Stimulated activated naive CD4-positive, alpha-beta T cell treated with Interleukin-2 at 50 U/mL for 16 hours (primary cell): Measurements from ENCODE around the gene MYOZ1.
"Not testable (repeated sequence)": the region's sequence is repeated elsewhere in the genome, so short reads cannot be mapped to it uniquely, and the experiment has no call there.

Experiments
- DNase-seq: peaks from one replicate; lab custom pipeline; 2025; lab: John Stamatoyannopoulos, UW

MYOZ1 gene, protein sequence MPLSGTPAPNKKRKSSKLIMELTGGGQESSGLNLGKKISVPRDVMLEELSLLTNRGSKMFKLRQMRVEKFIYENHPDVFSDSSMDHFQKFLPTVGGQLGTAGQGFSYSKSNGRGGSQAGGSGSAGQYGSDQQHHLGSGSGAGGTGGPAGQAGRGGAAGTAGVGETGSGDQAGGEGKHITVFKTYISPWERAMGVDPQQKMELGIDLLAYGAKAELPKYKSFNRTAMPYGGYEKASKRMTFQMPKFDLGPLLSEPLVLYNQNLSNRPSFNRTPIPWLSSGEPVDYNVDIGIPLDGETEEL

DNA sequence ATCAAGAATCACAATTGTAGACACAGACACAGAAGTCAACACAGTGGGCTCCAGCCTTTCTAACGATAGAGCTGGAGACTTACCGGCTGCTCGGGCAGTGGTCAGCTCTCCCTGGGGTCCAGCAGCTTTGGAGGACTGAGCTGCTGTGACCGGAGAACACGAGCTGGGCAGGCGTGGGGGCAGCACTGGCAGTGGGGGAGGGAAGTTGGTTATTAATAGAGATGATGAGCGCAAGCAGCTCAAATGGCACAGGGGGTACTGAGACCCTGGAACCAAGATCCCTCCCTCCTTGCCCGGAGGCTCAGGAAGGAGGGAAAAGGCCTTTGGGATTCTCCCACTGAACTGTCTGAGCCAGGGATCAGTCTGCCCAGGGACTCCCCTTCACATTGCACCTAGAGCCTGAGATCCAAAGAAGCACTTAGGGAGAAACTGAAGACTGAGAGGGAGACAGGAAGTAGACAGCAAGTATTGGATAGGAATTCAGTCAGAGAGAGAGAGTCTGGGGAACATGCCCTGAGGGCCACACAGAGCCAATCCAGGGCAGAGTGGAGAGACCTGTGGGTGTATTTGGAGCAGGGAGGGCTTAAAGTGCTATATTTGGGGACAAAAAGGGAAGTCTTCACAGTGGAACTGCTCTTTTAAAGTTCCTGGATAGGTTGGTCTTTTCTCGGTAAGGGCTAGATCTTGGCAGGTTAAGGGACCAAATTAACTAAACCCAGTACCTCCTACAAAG is at the start of gene MYOZ1:
Gene MYOZ1 (minus strand): TSS at position 147 of the 733 bp plus-strand sequence. CDS start 1,457 bp downstream, outside the sequence.
- DNase-seq, result no peak

DNA sequence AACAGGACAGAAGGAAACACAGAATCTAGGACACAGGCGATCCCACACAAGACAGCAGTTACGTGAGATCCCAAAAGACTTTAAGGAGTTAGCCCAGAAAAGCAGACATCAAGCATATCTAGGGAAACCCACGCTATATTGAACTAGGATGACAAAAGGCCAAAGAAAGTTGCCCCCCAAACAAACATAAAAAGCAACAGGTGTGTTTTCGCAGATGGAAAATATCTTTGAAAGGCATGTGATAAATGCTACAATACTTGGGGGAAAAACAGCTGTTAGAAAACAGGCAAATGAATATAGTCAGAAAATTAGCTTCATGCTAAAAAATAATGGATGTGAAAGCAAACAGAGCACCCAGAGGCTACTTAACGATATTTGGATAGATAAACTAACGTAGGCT is 49.5 kb upstream of the MYOZ1 start:
- DNase-seq, result not testable (repeated sequence)

DNA sequence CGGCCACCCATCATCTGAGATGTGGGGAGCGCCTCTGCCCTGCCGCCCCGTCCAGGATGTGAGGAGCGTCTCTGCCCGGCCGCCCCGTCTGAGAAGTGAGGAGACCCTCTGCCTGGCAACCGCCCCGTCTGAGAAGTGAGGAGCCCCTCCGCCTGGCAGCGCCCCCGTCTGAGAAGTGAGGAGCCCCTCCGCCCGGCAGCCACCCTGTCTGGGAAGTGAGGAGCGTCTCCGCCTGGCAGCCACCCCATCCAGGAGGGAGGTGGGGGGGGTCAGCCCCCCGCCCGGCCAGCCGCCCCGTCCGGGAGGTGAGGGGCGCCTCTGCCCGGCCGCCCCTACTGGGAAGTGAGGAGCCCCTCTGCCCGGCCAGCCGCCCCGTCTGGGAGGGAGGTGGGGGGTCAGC is 48.3 kb upstream of the MYOZ1 start:
- not testable (repeated sequence) for DNase-seq

DNA sequence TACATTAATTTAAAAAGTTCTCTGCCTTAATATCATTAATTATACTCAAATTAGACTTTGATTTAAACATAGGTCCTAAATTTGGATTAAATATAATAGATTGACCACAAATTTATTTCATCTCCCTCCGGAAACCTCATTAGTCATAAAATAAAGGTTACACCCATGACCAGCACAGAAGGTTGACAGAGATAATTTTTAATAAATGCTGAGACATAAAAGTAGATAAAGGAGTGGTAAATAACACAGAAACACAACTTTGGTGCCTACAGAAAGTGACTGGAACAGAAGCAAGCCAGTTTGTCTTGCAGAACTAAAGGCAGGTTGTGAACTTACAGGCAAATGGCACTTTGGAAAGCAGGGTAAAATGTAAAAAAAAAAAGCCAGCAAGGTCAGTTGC is 46.4 kb upstream of the MYOZ1 start:
- not testable (repeated sequence) for DNase-seq

DNA sequence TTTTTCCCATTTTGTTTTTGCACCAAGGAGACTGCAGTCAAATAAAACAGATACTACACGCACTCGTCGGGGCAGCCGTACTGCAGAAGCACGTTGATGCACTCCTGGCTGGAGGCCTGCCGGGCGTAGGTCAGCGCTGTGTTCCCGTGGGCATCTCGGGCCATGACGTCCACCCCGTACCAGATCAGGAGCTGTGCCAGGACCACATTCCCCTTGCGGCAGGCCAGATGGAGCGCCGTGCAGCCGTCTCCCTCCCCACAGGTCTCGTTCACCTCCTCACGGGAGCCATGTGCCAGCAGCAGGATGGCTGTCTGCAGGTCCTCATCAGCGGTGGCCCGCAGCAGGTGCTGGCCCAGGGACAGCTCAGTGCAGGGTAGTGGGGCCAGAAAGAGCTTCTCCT is 33.3 kb upstream of the MYOZ1 start:
- DNase-seq, result not testable (repeated sequence)

DNA sequence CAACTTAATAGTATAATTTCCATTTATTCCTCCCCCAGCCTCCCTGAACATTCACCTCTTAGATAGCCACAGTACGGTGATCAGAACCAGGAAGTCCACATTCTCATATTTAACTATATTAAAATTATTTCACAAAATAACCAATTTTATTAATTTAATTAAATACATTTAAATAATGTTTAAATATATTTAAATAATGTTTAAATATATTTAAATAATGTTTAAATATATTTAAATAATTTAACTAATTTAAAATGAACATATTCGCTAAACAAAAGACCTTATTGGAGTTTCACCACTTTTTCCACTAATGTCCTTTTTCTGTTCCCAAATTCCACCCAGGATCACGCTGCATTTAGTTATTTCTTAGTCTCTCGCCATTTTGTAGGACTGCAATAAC is 27.1 kb upstream of the MYOZ1 start:
- DNase-seq, result not testable (repeated sequence)

DNA sequence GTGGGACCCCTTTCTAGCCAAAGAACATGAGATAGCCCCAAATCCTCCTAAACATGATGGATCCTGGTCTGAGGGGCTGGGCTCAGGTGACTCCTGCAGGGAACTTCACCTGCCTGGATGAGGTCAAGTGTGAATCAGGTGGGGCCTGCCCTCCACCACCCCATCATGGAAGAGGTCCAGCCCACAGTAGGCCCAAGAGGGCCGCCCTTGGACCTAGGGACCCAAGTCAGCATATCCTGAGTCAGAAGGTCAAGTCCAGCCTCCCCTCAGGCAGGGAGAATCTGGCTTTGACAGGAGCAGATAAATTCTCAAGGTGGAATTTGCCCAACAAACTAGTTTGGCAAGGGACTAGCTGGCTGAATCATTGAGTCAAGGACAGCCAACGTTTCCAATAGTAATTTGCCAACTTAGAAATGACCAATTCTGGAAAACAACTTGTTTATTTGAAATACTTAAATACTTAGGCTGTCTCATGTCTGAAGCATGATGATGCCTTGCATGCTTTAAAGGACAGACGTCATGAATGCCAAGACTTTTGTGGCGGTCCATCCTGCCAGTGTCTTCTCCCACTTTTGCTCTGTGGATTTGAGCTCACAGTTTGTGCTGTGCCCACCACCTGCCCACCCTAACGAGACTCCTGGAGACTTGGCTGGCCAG is 25.0 kb upstream of the MYOZ1 start:
- DNase-seq, result not testable (repeated sequence)

DNA sequence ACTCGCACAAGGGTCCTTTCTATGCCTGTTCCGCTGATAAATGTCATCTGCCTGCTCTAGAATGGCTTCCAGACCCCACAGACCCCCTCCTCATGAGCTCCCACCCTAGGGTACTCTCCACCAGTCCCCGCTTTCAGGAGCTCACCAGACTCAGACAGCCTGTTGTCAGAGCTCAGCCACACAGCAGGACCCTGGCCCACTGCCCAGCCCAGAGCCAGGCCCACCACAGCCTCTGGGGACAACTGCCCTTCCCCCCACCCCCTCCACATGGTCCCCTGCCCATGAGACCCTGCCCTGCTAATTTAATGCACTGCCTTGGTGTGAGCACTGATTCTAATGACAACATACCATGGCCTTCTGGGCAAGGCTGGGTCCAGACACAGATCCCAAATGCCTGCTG is 24.3 kb upstream of the MYOZ1 start:
- DNase-seq, result not testable (repeated sequence)

DNA sequence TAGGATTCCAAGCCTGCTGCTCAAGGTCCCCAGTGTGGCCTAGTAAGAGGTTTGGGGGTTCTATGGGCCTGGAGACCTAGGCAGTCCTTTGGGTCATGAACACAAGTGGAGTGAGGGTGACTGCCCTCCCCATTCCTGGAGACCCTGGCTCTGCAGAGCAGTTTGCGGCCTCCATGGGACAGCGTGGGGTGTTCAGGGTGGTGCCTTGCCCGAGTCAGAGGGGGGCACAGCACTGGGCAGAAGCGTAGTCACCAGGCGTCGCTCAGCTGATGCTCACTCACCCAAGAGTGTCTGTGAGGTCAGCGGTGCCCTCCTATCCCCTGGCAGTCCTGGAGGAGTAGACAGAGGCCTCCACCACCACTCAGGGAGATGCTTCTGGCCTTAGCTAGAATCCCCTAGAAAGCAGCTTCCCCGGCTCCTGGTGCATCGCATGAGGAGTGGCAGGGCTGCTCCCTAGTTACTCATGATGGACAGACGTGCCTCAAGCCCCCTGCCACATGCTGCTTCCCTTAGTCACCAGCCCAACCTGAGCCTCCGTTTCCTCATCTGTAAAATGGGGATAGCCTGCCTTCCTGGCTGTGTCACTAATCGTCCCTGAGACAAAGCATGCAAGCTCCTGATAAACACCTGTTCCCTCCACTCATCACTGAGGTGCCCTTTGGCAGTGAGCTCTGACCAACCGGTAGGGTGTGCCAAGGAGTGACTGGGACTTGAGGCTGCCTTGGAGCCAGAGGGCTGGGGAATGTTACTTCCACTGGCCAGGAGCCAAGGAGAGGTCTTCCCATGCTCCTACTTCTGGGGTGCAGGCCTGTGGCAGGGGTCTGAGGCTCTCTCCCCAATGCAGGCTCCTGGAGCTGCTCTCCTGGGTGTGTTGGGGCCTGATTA is 23.1 kb upstream of the MYOZ1 start:
- DNase-seq, result not testable (repeated sequence)

DNA sequence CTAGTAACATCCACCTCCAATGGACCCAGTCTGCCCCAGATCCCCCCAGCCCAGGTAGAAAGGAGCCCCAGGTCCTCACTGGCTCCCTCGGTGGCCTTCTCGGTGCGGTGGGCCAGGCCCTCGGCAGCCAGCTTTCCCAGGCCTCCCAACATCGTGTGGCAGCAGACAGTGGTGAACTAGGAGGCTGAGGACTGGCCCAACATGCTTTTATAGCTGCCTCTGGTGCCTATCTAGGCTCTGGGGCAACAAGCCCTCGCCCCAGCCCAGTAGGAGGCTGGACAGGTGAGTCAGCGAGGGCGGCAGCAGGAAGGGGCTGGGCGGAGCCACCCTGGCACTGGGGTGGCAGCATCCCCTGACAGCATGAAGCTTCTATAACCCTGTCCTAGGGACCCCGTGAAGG is 22.3 kb upstream of the MYOZ1 start:
- DNase-seq, result not testable (repeated sequence)

DNA sequence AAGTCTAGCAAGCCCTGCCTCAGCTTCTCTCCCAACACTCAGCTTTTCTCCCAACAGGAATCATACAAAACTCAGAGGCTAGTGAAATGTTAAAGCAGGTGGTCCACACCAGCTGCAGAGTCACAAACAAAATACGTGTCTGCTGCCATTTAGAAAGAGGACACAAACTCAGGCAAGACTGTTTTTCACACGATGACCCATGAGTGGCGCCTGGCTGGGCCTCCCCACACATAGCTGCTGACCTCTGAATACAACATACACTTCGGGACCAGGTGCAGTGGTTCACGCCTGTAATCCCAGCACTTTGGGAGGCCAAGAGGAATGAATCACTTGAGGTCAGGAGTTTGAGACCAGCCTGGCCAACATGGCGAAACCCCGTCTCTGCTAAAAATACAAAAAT is 21.4 kb upstream of the MYOZ1 start:
- DNase-seq, result not testable (repeated sequence)

DNA sequence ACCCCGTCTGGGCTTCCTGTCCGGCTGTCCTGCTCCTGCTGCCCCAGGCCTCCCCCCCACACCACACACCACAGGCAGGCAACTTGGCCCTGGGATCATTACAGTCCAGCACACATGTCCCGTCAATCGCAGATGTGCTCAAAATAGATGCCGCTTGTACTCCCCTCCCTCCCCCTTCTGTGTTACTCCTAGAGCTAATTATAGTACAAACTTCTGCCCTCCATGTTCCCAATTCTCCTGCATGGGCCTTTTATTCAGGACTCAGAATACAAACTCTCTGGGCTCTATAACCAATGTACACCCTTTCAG is 14.7 kb upstream of the MYOZ1 start, which contains the start of gene SYNPO2L:
Gene SYNPO2L (minus strand): TSS at position 40 of the 309 bp plus-strand sequence. CDS start 107 bp downstream, outside the sequence.
- no peak for DNase-seq

DNA sequence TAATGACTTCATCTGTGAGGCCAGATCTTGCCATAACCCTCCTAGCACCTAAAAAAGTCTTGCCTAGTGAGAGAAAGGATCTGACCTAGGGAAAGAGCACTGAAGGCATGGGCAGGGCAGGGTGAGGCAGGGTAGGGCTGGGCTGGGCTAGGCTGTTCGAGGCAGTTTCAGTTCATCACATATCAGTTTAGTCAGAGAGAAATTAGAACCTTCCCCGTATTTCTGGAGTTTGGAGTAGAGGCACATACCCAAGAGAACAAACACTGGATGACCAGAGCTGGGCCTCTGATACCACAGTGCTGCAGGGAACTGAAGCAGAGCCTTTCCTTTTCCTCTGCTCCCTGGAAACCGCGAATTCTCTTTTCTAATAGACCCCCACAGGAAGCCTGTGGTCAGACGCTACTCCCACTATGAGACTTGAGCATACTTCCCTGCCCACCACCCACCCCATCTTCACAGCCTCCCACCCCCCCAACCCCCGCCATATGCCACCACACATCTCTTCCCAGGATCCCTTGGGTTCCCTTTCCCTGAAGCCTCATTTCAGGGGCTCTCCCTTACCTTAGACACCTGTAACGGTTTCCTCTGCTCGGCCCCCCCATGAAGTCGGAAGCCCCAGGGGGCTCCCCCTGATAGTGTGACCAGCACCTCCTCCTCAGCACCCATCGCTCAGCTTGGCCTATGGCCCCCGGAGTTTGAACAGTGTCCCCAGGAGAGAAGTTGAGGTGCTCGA is 14.1 kb upstream of the MYOZ1 start:
- no peak for DNase-seq

DNA sequence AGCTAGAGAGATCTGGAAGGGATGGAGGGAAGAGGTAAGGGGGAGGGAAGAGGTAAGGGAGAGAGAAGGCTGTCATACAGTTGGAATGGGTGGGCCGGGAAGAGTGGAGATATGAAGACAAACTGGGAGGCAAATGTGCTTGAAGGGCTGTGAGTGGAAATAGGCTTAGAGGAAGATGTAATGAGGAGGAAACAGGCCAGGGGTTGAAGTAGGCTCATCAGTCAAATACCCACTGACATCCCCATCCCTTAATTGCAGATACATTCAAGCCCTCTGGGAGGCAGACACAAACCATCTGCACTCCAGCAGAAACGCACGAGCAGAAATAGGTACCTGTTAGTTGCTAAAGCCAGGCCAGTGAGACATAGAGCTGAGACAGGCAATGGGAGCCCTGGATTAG is 12.4 kb upstream of the MYOZ1 start:
- DNase-seq, result no peak

DNA sequence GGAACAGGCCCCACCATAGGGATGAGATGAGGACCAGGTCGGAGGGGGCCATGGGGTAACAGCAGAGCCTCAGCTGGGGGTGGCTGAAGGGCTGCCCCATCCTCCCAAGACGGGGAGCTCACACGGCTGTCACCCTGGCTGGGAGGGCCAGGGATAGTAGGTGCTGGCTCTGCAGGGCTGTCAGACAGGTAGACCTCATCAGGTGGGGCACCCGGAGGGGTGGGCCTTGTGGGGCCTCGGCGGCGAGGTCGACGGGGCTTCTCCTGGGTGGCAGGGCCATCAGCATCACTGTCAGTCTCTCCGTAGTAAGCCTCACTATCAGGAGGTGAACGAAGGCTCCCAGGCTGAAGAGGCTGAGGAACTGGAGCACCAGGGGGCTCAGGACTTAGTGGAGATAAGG is 11.9 kb upstream of the MYOZ1 start:
- DNase-seq, result no peak

DNA sequence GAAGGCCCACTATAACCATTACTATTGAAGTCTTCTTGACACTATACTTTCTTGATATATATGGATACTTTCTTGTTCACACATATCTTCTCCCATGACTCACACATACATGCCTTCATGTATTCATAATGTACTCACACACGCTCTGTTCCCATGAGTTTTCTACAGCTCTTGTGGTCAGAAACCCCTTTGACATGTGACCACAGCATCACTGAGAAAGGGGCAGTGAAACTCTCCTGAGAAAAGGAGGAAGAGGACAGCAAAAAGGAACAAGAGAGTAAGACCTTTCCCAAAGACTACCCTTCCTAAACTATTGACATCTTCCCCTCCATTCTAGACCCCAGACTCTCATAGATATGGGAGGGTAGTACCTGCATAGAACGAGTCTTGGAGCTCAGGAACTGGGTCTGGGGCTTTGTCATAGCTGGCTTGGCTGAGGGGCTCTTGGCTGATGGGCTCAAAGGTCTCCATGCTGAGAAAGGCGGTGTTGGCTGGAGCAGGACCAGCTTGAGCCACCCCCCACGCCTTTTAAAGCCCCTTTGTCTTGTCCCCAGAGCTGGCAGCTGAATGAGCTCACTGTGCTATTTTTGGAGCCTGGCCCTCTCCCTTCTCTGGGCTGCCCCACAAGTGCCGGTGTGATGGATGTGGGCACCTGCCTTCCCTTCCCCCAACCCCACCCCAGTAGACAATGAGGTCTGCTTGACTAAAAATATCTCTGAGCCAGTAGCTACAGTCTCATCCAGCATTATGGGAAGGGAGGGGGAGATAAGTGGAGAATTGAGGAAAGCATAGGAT is 9.5 kb upstream of the MYOZ1 start:
- no peak for DNase-seq

DNA sequence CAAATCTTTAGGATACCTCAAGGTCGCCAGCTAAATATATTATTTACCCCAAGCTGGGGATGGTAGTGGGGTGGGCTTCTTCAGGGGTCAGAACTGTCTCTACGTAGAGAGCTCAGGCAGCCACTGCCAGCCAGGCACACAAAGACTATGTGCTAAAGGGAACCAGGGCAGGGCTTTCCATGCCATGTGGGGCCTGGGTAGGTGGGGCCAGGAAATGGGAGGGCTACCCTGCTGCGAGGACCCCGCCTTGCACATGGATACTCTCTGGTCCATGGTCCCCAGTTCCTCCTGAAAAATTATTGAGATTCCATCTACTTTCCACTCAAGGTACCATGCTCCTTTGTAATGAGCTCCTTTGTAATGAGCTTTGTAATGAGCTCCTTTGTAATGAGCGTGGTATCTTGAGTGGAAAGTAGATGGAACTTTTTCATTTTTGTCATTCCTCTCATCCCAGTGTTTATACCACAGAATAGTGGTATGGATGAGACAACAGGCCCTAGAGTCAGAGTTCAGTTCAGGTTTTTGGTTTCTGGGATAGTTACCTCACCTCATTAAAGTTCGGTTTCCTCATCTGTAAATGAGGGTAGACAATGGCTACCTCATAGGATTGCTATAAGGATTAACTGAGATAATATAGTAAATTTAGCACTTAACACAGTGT is 8.7 kb upstream of the MYOZ1 start:
- DNase-seq, result no peak

DNA sequence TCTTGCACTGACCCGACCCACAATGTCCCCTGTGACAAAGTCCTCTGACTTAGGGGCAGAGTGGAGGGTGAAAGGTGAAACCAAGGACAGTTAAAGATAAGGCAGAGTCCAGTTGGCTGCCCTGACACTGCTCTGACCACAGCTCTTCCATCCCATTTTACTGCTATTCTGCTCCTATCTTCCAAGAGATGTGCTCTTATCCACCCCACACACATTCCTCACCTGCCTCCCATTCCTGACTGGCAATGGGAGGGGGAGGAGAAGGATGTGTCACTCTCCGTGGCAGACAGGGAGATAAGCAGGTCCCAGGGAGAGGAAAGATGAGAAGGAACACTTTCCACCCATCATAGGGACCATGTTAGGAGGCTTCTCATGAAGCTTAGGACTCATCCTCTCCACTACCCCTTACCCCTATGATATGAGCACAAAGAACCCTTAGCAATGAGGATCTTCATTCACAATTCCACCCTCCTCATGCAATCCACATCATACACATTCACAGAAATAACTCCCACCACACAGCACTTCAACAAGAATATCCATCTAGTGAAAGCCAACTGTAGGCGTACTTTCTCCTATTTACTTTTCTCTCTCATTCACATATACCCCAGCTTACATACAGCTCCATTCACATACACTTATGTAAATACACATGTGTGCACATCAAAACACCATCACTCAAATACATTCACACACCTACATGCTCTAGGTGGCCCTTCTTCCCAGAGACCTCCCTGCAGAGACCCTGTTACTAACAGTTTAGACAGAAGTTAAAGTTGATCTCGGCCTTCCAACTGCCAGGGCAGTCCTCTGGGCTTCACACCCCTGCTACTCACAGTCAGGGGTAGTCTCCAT is 7.9 kb upstream of the MYOZ1 start:
- DNase-seq, result no peak
